NCI-H446 (cell line): Measurements from ENCODE around the gene STAB1.
"Not testable (repeated sequence)": the region's sequence is repeated elsewhere in the genome, so short reads cannot be mapped to it uniquely, and the experiment has no call there.

ENCODE experiments used
- DNase-seq, 2 experiments: peaks; one replicate each; lab custom pipeline; 2025; lab: John Stamatoyannopoulos, UW

Gene STAB1

GRCh38 chr3:52523386-52524257 is 28.5 kb downstream of the STAB1 start:
- no peak for DNase-seq

GRCh38 chr3:52524258-52524751 is 29.2 kb downstream of the STAB1 start:
- no peak for DNase-seq

GRCh38 chr3:52524752-52525679 is 29.9 kb downstream of the STAB1 start:
- DNase-seq: no peak

- DNase-seq: no peak
Measured at GRCh38 chr3:52525680-52526561, 30.8 kb downstream of the STAB1 start.

- not testable (repeated sequence) for DNase-seq
Measured at GRCh38 chr3:52526671-52527038, 31.5 kb downstream of the STAB1 start.

- no peak for DNase-seq
Measured at GRCh38 chr3:52527039-52527731, 32.0 kb downstream of the STAB1 start.

- no peak for DNase-seq
Measured at GRCh38 chr3:52527732-52528585, 32.8 kb downstream of the STAB1 start.

GRCh38 chr3:52528586-52529375 is 33.6 kb downstream of the STAB1 start:
- DNase-seq: no peak

GRCh38 chr3:52529376-52530333 is 34.5 kb downstream of the STAB1 start:
- DNase-seq: no peak

GRCh38 chr3:52530918-52531826 is 36.0 kb downstream of the STAB1 start:
- DNase-seq: no peak

- no peak for DNase-seq
Measured at GRCh38 chr3:52531860-52532516, 36.9 kb downstream of the STAB1 start.

- DNase-seq: no peak
Measured at GRCh38 chr3:52532517-52532837, 37.3 kb downstream of the STAB1 start.

- no peak for DNase-seq
Measured at GRCh38 chr3:52532838-52533622, 37.9 kb downstream of the STAB1 start.

GRCh38 chr3:52533623-52534280 is 38.6 kb downstream of the STAB1 start, which contains the start of gene NT5DC2:
NT5DC2 (minus strand) TSS chr3:52533857; CDS start chr3:52533737, 120 bp downstream.
- peak in 1 of 2 experiments; percentile 70 for DNase-seq
